Suppressor macrophage treated with lipopolysaccharide for 1 hour (primary cell): ENCODE measurements around the gene IL12RB2.

ENCODE experiments used
- DNase-seq, 3 donors: peaks; one replicate each; pipeline ENCODE4 v3.0.0-alpha.2; 2020 to 2022

The IL12RB2 gene, protein sequence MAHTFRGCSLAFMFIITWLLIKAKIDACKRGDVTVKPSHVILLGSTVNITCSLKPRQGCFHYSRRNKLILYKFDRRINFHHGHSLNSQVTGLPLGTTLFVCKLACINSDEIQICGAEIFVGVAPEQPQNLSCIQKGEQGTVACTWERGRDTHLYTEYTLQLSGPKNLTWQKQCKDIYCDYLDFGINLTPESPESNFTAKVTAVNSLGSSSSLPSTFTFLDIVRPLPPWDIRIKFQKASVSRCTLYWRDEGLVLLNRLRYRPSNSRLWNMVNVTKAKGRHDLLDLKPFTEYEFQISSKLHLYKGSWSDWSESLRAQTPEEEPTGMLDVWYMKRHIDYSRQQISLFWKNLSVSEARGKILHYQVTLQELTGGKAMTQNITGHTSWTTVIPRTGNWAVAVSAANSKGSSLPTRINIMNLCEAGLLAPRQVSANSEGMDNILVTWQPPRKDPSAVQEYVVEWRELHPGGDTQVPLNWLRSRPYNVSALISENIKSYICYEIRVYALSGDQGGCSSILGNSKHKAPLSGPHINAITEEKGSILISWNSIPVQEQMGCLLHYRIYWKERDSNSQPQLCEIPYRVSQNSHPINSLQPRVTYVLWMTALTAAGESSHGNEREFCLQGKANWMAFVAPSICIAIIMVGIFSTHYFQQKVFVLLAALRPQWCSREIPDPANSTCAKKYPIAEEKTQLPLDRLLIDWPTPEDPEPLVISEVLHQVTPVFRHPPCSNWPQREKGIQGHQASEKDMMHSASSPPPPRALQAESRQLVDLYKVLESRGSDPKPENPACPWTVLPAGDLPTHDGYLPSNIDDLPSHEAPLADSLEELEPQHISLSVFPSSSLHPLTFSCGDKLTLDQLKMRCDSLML

DNA sequence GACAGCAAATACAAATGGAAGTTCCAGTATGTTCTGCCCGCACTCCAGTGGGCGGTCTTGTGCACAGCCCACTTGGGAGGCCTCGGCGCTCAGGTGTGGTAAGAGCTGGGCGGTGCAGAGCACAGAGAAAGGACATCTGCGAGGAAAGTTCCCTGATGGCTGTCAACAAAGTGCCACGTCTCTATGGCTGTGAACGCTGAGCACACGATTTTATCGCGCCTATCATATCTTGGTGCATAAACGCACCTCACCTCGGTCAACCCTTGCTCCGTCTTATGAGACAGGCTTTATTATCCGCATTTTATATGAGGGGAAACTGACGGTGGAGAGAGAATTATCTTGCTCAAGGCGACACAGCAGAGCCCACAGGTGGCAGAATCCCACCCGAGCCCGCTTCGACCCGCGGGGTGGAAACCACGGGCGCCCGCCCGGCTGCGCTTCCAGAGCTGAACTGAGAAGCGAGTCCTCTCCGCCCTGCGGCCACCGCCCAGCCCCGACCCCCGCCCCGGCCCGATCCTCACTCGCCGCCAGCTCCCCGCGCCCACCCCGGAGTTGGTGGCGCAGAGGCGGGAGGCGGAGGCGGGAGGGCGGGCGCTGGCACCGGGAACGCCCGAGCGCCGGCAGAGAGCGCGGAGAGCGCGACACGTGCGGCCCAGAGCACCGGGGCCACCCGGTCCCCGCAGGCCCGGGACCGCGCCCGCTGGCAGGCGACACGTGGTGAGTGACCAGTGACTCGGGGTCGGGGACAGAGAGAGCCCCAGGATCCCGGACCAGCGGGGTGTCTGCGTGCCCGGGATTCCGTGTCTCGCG, at the start of gene IL12RB2:
Gene IL12RB2 (plus strand): TSS at position 623 of the 810 bp plus-strand sequence. CDS start 12,496 bp downstream, outside the sequence.
- peak; percentile 39 to 55 (median 55) for DNase-seq

GRCh38 chr1:67261680-67262079, 46.0 kb upstream of the IL12RB2 start:
- DNase-seq = peak in 1 of 3 donors; percentile 4

DNA sequence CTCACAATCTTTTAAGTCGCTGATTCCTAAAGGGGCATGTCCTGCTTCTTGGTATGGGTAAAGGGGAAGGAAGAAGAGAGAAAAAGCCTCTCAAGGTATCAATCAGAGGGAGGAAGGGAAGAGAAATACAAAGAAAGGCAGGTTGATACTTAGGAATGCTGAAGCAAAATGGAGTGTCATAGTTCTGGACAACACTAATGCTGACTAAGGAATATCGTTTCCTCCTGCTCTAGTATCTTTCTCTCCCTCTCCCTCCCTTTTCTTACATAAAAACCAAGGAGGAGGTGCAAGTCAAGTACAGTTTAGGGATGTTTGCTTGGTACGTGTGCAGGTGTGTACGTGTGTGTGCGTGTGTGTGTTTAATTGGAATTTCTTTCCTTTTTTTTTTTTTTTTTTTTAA, 44.9 kb upstream of the IL12RB2 start:
- no peak for DNase-seq

DNA sequence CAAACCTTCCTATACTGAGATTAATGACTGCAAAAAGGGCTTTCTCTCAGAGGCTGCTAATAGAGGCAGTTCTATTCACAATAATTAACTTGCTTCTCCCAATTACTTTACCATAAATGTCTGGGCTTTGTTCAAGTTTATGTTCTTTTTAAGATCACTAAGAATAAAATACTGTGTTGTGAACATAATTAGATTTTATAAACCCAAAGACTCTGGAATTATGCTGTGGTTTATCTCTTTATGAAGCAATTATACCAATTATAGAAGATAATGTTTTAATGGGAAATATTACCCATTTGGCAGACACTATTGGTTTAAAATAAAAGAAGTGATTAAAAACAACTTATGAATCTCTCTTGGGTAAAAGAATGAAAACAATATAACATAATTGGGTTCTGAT, 43.5 kb upstream of the IL12RB2 start:
- no peak for DNase-seq

DNA sequence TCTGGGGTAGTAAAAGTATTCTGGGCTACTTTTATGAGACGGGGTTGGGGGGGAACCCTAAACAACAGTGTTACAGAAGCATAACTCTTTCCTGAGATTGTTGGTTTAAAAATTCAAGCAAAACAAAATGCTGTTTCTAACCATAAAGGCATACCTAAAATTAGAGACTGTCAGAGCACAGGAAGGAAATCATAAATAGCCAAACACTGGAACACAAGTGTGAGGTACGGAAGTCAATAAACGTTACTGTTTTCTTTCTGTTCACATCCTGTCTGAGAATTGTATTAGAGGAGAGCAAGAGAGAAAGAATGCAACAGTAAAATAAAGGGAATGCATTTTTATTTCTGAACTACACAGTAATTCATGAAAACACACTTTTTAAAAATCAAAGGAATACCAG, 42.8 kb upstream of the IL12RB2 start:
- no peak for DNase-seq

DNA sequence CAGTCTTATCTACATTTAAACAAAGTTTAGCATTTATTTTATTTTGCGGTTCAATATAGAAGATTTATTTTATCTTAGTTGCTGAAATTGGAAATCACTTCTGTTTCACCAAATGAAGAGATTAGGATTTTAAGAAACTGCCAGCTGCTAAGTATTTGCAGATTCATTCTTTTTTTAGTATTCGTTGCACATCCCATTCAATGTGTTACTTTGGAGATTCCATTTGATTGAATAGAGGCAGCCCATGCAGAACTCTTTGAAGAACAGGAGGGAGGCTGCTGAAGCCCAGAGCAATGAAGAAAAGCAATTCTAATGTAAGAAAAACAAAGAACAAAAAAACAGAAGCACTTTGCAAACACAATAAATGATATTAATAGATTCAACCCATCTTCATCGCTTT, 38.6 kb upstream of the IL12RB2 start:
- no peak for DNase-seq

GRCh38 chr1:67270541-67270940, 37.1 kb upstream of the IL12RB2 start:
- DNase-seq = no peak

DNA sequence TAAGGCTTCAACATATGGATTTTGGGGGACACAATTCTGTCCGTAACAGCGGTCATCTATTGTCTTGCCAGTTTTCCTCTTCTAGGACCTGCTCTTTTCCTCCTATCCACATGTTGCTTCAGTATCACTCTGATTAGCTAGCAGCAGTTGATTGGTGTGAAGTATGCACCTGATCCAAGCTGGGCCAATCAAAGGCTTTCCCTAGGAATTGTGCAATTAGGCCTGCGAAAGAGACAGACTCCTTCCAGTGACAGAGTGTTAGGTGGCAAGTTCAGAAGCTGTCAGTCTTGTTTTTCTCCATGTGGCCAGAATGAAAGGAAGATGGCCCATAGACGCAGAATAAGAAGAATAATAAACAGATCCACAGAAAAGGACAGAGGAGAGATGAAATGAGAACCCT, 34.1 kb upstream of the IL12RB2 start:
- DNase-seq = no peak

DNA sequence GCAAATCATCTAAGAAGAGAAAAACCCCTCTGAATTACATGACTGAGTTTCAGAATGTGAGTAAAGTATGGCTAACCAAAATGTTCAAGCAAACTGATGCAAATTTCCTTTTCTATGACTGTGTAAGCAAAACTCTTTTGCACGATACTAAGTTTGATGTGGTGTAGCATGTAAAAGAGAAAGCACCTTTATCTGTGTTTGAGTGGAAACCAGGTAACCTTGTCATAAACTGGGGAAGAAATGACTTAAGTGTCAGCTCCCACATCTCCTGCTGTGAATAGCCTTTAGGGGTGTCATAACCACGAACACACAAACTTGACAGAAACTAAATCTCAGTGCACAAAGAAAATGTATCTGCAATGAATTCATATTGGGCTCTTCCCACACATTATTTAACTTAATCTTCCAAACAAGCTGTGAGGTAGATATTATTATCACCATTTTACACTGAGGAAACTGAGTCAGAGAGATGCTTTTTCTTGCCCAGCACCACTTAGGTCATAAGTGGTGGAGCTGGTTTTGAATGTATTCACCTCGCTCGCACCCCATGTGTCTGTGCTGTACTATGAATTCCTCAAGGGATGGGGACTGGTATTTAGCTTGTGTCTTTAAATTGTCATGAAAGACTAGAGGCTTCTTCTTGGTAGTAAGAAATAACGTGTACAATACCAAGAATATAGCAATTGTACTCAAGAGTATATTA, 32.9 kb upstream of the IL12RB2 start:
- DNase-seq = no peak

- DNase-seq = no peak
Measured at GRCh38 chr1:67280696-67281095, 27.0 kb upstream of the IL12RB2 start.

- no peak for DNase-seq
Measured at GRCh38 chr1:67281244-67281643, 26.4 kb upstream of the IL12RB2 start.

- DNase-seq = no peak
Measured at GRCh38 chr1:67285780-67286488, 21.7 kb upstream of the IL12RB2 start.

- DNase-seq = no peak
Measured at GRCh38 chr1:67290236-67290635, 17.4 kb upstream of the IL12RB2 start.

DNA sequence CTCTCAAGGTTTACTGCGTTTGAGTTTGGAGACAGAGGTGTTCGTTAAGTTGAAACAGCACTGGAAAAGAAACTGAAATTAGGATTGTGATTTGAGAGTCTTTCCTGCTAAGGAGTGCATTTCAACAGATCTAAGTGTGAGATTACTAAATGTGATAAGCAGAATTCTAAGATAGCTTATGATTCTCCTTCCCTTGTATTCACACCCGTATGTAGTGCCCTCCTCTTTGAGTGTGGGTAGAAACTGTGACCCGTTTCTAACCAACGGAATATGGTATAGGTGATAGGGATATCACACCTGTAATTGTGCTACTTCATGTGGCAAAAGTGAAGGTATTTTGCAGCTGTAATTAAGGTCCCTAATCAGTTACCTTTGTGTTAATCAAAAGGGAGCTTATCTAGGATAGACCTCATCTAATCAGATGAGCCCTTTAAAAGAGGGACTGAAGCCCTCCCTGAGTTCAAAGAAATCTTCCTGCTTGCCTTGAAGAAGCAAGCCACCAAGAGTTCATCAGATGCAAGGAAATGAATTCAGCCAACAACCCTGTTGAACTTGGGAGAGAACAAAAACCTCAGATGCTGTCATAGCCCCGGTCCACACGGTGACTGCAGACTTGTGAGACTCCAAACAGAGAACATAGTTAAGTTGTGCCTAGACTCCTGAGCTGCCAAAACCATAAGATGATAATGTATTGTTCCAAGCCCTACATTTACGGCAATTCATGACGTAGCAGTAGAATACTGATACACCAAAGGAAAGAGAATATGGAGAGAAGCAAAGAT, 12.6 kb upstream of the IL12RB2 start:
- no peak for DNase-seq

DNA sequence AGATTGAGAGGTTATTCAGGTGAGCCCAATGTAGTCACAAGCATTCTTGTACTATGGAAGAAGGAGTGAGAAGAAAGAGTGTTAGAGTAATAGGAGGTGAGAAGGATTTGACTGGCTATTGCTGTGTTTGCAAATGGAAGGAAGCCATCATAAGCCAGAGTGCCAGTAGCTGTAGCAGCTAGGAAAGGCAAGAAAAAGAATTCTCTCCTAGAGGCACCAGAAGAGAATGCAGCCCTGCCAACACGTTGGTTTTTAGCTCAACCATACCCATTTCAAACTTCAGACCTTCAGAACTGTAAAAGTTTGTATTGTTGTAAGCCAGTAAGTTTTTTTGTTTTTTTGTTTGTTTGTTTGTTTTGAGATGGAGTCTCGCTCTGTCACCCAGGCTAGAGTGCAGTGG, 8.9 kb upstream of the IL12RB2 start:
- DNase-seq = no peak

DNA sequence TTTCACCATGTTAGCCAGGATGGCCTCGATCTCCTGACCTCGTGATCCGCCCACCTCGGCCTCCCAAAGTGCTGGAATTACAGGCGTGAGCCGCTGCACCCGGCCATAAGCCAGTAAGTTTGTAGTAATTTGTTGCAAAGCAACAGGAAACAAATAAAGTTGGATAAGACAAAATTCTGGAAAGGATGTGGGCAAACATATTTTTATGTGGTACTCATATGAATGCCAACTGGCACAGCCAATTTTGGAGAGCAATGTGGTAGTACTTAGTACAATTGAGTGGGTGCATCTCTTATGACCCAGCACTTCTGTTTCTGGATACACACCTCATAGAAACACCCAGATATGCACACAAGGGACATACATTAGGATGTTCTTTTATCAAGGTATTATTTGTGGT, 8.4 kb upstream of the IL12RB2 start:
- DNase-seq = no peak

- DNase-seq = no peak
Measured at GRCh38 chr1:67300561-67300960, 7.1 kb upstream of the IL12RB2 start.

GRCh38 chr1:67304023-67304422, 3.6 kb upstream of the IL12RB2 start:
- DNase-seq = no peak

DNA sequence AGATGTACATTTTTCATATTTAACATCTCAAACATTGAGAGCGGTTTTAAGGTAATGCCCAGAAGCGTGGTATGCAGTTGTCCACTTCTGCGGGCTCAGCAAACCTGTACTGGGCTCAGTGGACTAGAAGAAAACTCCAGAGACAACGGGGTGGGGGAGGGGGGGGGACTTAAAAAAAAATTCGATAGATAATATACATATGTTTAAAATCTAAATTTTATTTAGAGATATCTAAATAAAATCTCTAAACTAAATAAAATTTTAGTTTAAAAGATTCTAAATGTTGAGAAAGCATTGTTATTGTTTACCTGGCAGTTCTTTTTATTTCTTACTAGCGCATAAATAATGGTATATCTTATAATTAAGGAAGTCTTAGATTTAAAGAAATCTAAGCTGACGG, 1.1 kb upstream of the IL12RB2 start:
- no peak for DNase-seq

DNA sequence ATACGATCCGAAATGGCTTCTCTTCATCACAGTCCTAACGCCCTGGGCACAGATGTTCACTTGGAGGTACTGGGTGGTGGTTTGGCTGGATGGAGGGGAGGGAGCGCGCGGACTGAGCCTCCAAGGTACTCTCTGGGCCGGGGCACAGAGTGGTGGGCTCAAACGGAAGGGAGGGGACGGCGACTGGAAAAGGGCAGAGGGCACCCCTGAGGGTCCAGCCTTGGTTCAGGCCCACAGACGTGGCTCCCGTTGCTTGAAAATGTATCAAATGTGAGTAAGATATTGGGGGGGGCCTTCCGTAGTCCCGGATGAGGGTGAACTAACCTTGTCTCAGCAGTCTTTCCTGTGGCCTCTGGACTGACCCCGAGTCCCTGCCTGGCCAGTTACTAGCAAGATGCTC, 463 bp downstream of the IL12RB2 start:
- DNase-seq = no peak

GRCh38 chr1:67312615-67313014, 4.9 kb downstream of the IL12RB2 start:
- peak; percentile 71 to 91 (median 90) for DNase-seq
